HG03354 (cell line): ENCODE data around the gene HYKK.

Experiments
- ATAC-seq: cut with Tn5 transposase; IDR thresholded peaks from one replicate; pipeline ENCODE4 v1.9.1; 2021; ENCODE audit warnings: mild to moderate bottlenecking; ENCODE audit not compliant: unreplicated experiment, poor library complexity, severe bottlenecking

The HYKK gene

GRCh38 chr15:78574944-78575343, 67.6 kb downstream of the HYKK start:
- no peak for ATAC-seq
